Stomach (tissue), 4 donors: ENCODE measurements around the gene TRMT1.

Source experiments
- CTCF ChIP-seq, 7 experiments: fragments of 450-650 bp in 4 of 7; fragments of 200-600 bp in 3 of 7; sonication (generic) in 3 of 7; IDR thresholded peaks; one replicate each; pipeline ENCODE4 v1.5.1; 2016 to 2019; ENCODE audit warnings: antibody characterized with exemption in 7 of 7, control low read depth in 2 of 7, mild to moderate bottlenecking in 1 of 7
- EP300 ChIP-seq: sonication (generic); formaldehyde crosslinking; IDR thresholded peaks from one replicate; pipeline ENCODE4 v1.6.1; 2017; ENCODE audit warnings: antibody characterized with exemption
- POLR2A ChIP-seq, 4 donors: fragments of 450-650 bp; IDR thresholded peaks; one replicate each; pipeline ENCODE4 v1.6.1; 2016; ENCODE audit warnings: antibody characterized with exemption in 4 of 4, control low read depth in 2 of 4, mild to moderate bottlenecking in 1 of 4, moderate library complexity in 1 of 4
- POLR2AphosphoS5 ChIP-seq, 3 donors: sonication (generic); formaldehyde crosslinking; IDR thresholded peaks; one replicate each; pipeline ENCODE4 v1.6.1; 2016; ENCODE audit warnings: antibody characterized with exemption in 3 of 3

GRCh38 chr19:13095393-13095784, 21.2 kb downstream of the TRMT1 start:
- no peak for TF ChIP-seq CTCF (IDR thresholded peaks at IDR 0.05)
- TF ChIP-seq POLR2A (IDR thresholded peaks at IDR 0.05), result no peak
- no peak for TF ChIP-seq EP300
- no peak for TF ChIP-seq POLR2AphosphoS5 (IDR thresholded peaks at IDR 0.05)
